ENCODE results near the gene CELA2A.

DNA sequence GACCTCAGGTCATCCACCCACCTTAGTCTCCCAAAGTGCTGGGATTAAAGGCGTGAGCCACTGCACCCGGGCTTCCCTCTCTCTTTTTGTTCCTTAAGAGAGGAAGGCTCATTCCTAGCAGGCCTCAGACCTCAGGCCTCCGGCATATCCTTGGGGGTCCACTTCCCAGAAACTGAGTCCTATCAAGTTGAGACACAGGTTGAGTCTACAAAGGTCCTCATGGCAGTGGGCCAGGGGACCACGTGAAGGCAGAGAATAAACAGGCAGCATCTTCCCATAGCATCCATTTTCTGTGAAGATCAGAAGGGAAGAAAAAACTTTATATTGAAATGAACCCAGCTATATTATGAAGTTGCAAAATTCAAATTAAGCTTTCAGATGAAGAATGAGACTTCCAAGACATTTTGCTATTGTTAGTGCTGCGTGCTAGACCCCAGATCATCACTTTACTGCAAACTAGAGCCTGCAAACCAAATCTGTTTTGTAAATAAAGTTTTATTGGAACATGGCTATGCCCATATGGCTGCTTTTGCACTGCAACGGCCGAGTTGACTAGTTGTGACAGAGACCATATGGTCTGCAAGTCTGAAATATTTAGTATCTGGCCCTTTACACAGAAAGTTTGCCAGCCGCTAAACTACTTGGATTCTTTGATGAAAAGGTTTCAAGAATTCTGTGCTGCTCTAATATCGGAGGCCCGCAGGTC, 3.5 kb upstream of the CELA2A start:
- TF ChIP-seq, protein P1, sequence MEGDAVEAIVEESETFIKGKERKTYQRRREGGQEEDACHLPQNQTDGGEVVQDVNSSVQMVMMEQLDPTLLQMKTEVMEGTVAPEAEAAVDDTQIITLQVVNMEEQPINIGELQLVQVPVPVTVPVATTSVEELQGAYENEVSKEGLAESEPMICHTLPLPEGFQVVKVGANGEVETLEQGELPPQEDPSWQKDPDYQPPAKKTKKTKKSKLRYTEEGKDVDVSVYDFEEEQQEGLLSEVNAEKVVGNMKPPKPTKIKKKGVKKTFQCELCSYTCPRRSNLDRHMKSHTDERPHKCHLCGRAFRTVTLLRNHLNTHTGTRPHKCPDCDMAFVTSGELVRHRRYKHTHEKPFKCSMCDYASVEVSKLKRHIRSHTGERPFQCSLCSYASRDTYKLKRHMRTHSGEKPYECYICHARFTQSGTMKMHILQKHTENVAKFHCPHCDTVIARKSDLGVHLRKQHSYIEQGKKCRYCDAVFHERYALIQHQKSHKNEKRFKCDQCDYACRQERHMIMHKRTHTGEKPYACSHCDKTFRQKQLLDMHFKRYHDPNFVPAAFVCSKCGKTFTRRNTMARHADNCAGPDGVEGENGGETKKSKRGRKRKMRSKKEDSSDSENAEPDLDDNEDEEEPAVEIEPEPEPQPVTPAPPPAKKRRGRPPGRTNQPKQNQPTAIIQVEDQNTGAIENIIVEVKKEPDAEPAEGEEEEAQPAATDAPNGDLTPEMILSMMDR (IDR thresholded peaks at IDR 0.05): no peak
- TF ChIP-seq EP300 (IDR thresholded peaks at IDR 0.05) (no peak), POLR2A (IDR thresholded peaks at IDR 0.05) (no peak)

All from tibial nerve (tissue), 4 donors.